ENCODE results near the gene ZNF599. TPM values are rescaled to one million over a fixed set of nuclear protein-coding genes. Genes with fewer than 3 reads are reported as not detected.
A peak's percentile ranks its signal among the peaks of the same experiment; 100 is the strongest.

ZNF599 gene
- total and polyA plus RNA-seq, 11 donors = 2.8 to 5.6 (median 3.3) TPM

- Histone ChIP-seq H3K27me3 (no peaks in the 10 kb centered on the region), H3K4me3 (peak overlapping the region in 1 of 12 donors; percentile 15), H3K27ac (no peak overlapping the region), H3K9me3 (peaks cover 0 to 8% (median 0%) of the 10 kb centered on the region in 12 donors), H3K4me1 (no peaks in the 10 kb centered on the region), H3K36me3 (no peaks in the 10 kb centered on the region)
- intact Hi-C loops (cut with DNase I) = no loop called here
- TF ChIP-seq POLR2A (IDR thresholded peaks at IDR 0.05) = no peak
- TF ChIP-seq, protein P1, sequence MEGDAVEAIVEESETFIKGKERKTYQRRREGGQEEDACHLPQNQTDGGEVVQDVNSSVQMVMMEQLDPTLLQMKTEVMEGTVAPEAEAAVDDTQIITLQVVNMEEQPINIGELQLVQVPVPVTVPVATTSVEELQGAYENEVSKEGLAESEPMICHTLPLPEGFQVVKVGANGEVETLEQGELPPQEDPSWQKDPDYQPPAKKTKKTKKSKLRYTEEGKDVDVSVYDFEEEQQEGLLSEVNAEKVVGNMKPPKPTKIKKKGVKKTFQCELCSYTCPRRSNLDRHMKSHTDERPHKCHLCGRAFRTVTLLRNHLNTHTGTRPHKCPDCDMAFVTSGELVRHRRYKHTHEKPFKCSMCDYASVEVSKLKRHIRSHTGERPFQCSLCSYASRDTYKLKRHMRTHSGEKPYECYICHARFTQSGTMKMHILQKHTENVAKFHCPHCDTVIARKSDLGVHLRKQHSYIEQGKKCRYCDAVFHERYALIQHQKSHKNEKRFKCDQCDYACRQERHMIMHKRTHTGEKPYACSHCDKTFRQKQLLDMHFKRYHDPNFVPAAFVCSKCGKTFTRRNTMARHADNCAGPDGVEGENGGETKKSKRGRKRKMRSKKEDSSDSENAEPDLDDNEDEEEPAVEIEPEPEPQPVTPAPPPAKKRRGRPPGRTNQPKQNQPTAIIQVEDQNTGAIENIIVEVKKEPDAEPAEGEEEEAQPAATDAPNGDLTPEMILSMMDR (IDR thresholded peaks at IDR 0.05) = no peak
- DNase-seq (no peak), ATAC-seq (no peak)
- 52 to 73% (median 71%) methylated on average over 3 of the region's 3 CpGs for WGBS, 4 donors
Measured at GRCh38 chr19:34793565-34793964, 20.6 kb upstream of the ZNF599 start.

DNA sequence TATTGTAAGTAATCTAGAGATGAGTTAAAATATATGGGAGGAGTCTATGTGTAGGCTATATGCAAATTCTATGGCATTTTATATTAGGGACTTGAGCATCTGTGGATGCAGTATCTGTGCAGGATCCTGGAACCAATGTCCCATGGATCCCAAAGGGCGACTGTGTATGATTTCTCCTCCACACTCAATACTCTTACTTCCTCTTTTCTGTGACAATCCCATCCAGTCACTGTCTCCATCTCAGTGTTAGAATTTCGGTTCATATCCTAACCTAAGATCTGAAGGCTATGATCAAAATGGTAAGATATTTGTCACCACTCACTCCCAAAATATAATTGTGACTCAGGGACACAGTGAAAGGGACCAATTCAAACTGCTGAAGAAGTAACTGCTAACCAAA is 15.1 kb upstream of the ZNF599 start:
- Histone ChIP-seq H3K9me3 (peaks cover 0 to 3% (median 0%) of the 10 kb centered on the region in 12 donors), H3K4me3 (no peak overlapping the region), H3K4me1 (no peaks in the 10 kb centered on the region), H3K27me3 (peaks cover 0 to 3% (median 0%) of the 10 kb centered on the region in 9 donors), H3K27ac (no peak overlapping the region), H3K36me3 (no peaks in the 10 kb centered on the region)
- WGBS, 4 donors = 65 to 75% (median 69%) methylated on average over 2 of the region's 2 CpGs
- intact Hi-C loops (cut with DNase I) = no loop called here
- no peak for ATAC-seq
- TF ChIP-seq, protein P1 (IDR thresholded peaks at IDR 0.05) = no peak
- TF ChIP-seq POLR2A (IDR thresholded peaks at IDR 0.05) = no peak
- no peak for DNase-seq

GRCh38 chr19:34787059-34787824 is 14.2 kb upstream of the ZNF599 start:
- Histone ChIP-seq H3K4me3 (no peak overlapping the region), H3K36me3 (no peaks in the 10 kb centered on the region), H3K9me3 (peaks cover 0 to 3% (median 0%) of the 10 kb centered on the region in 12 donors), H3K4me1 (no peaks in the 10 kb centered on the region), H3K27me3 (peaks cover 0 to 3% (median 0%) of the 10 kb centered on the region in 9 donors), H3K27ac (no peak overlapping the region)
- ATAC-seq (peak in 3 of 4 donors; percentile 42 to 82 (median 73)), DNase-seq (no peak)
- WGBS, 4 donors = 36 to 49% (median 42%) methylated on average over 3 of the region's 3 CpGs
- TF ChIP-seq, protein P1 (IDR thresholded peaks at IDR 0.05) = no peak
- no peak for TF ChIP-seq POLR2A (IDR thresholded peaks at IDR 0.05)
- intact Hi-C loops (cut with DNase I) = no loop called here

GRCh38 chr19:34786236-34786635 is 13.2 kb upstream of the ZNF599 start:
- H3K27ac ChIP-seq = no peak overlapping the region
- peaks cover 0 to 3% (median 0%) of the 10 kb centered on the region in 9 donors for H3K27me3 ChIP-seq
- H3K9me3 ChIP-seq = peaks cover 0 to 3% (median 0%) of the 10 kb centered on the region in 12 donors
- ATAC-seq = no peak
- 72 to 89% (median 84%) methylated on average over 5 of the region's 5 CpGs for WGBS, 4 donors
- H3K36me3 ChIP-seq = no peaks in the 10 kb centered on the region
- intact Hi-C loops (cut with DNase I) = no loop called here
- TF ChIP-seq, protein P1 (IDR thresholded peaks at IDR 0.05) = no peak
- no peak for TF ChIP-seq POLR2A (IDR thresholded peaks at IDR 0.05)
- no peak overlapping the region for H3K4me3 ChIP-seq
- no peak for DNase-seq
- no peaks in the 10 kb centered on the region for H3K4me1 ChIP-seq
